GM23248 (cell line): ENCODE data around the gene FOXO1. TPM values are rescaled to one million over a fixed set of nuclear protein-coding genes. Genes with fewer than 3 reads are reported as not detected.

Experiments
- DNase-seq: peaks from one replicate; pipeline ENCODE4 v3.0.0-alpha.2; 2015
- H2AFZ ChIP-seq: fragments of 200-600 bp; sonication (generic); 2 replicates; pipeline ENCODE4 v1.6.1; 2016; ENCODE audit warnings: antibody characterized with exemption
- H3F3A ChIP-seq: fragments of 200-600 bp; sonication (generic); 2 replicates; pipeline ENCODE4 v1.6.1; 2016; ENCODE audit warnings: mild to moderate bottlenecking, antibody characterized with exemption, mixed run types; ENCODE audit not compliant: insufficient read depth
- H3K27ac ChIP-seq: fragments of 200-600 bp; sonication (generic); 2 replicates; pipeline ENCODE4 v1.5.1; 2016; ENCODE audit warnings: mild to moderate bottlenecking
- H3K27me3 ChIP-seq: fragments of 200-600 bp; sonication (generic); replicated peaks from 2 replicates; pipeline ENCODE4 v1.6.1; 2016; ENCODE audit warnings: mild to moderate bottlenecking; ENCODE audit not compliant: insufficient read depth
- H3K36me3 ChIP-seq: fragments of 200-600 bp; sonication (generic); 2 replicates; pipeline ENCODE4 v1.6.1; 2016; ENCODE audit warnings: low read depth, mild to moderate bottlenecking
- H3K4me1 ChIP-seq: fragments of 200-600 bp; sonication (generic); 2 replicates; pipeline ENCODE4 v1.6.1; 2016; ENCODE audit warnings: mild to moderate bottlenecking; ENCODE audit not compliant: insufficient read depth
- H3K4me2 ChIP-seq: fragments of 200-600 bp; sonication (generic); one replicate; pipeline ENCODE4 v1.6.1; 2016; ENCODE audit warnings: mild to moderate bottlenecking; ENCODE audit not compliant: unreplicated experiment
- H3K4me3 ChIP-seq: fragments of 200-600 bp; sonication (generic); 2 replicates; pipeline ENCODE4 v1.5.1; 2016; ENCODE audit warnings: mild to moderate bottlenecking
- H3K79me2 ChIP-seq: fragments of 200-600 bp; sonication (generic); 2 replicates; pipeline ENCODE4 v1.6.1; 2016; ENCODE audit warnings: mild to moderate bottlenecking; ENCODE audit not compliant: insufficient read depth
- H3K9ac ChIP-seq: fragments of 200-600 bp; sonication (generic); 2 replicates; pipeline ENCODE4 v1.6.1; 2016; ENCODE audit warnings: mild to moderate bottlenecking
- H3K9me2 ChIP-seq: fragments of 200-600 bp; sonication (generic); 2 replicates; pipeline ENCODE4 v1.6.1; 2016; ENCODE audit warnings: mixed run types, mild to moderate bottlenecking, moderate library complexity; ENCODE audit not compliant: insufficient read depth
- H3K9me3 ChIP-seq: fragments of 200-600 bp; sonication (generic); one replicate; pipeline ENCODE4 v1.6.1; 2017; ENCODE audit warnings: low read depth
- H4K20me1 ChIP-seq: fragments of 200-600 bp; sonication (generic); 2 replicates; pipeline ENCODE4 v1.6.0; 2016; ENCODE audit not compliant: insufficient read depth
- EZH2 ChIP-seq: fragments of 200-600 bp; sonication (generic); IDR thresholded peaks from 2 replicates; pipeline ENCODE4 v1.6.1; 2018; ENCODE audit warnings: antibody characterized with exemption, mild to moderate bottlenecking; ENCODE audit not compliant: insufficient read depth, poor library complexity, severe bottlenecking
- EZH2phosphoT487 ChIP-seq: fragments of 200-600 bp; sonication (generic); IDR thresholded peaks from 2 replicates; pipeline ENCODE4 v1.6.1; 2018; ENCODE audit warnings: antibody characterized with exemption, moderate library complexity, mild to moderate bottlenecking, low read depth; ENCODE audit not compliant: insufficient read depth
- WGBS, 2 experiments: methylation state at CpG; one replicate each; pipeline ENCODE4 v1.1.6; 2015 to 2017; ENCODE audit warnings: low lambda C conversion rate in 2 of 2, low coverage in 1 of 2; ENCODE audit errors: missing lambda C conversion rate in 2 of 2; 5-methylcytosine and 5-hydroxymethylcytosine counted together
- in situ Hi-C: fragments of 300-500 bp; cut with MboI; formaldehyde crosslinking; loops from 2 replicates; pipeline ENCODE4 v1.15.0; 2020
- polyA plus RNA-seq: library from polyadenylated mRNA; unstranded; fragments of >200 nt; fragmentation: Nextera tagmentation; extraction: Ambion mirVana; gene quantifications from 2 replicates; pipeline ENCODE4 v1.2.1, GENCODE V29; 2016
- total RNA-seq: library from RNA; depleted of rRNA; stranded (reverse); fragments of >200 nt; shearing (Covaris generic); gene quantifications from 2 replicates; pipeline ENCODE4 v1.2.3, GENCODE V29; 2014

The FOXO1 gene
- total and polyA plus RNA-seq, 2 experiments from 2014 or later = 0.59 to 1.1 TPM

DNA sequence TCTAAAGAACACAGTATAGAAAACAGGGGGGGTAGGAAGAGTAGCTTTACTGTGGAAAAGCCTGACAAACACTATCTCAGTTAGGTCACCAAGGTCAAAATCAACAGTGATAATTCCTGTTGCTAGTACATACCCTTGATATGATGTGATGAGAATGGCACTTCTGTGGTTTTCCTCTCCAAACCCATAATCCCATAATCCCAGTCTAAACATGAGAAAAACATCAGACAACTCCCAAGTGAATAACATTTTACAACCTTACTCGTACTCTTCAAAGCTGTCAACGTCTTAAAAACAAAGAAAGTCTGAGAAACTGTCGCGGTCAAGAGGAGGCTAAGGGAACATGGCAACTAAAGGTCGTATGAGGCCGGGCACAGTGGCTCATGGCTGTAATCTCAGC is 137.6 kb downstream of the FOXO1 start:
- H3K9me3 ChIP-seq = no peaks in the 10 kb centered on the region
- H3F3A ChIP-seq = no peaks in the 10 kb centered on the region
- H3K9me2 ChIP-seq = 0 out of 2 replicates have a peak, but pooled peaks cover 6% of the 10 kb centered on the region
- in situ Hi-C loops = no loop called here
- 80 to 88% methylated on average over 6 of the region's 6 CpGs for WGBS, 2 experiments
- H2AFZ ChIP-seq = no peak overlapping the region
- no peak for DNase-seq
- TF ChIP-seq EZH2phosphoT487 (no peak), EZH2 (no peak)
- H3K4me3 ChIP-seq = no peak overlapping the region
- H3K27ac ChIP-seq = no peak overlapping the region
- H3K79me2 ChIP-seq = no peaks in the 10 kb centered on the region
- H4K20me1 ChIP-seq = no peaks in the 10 kb centered on the region
- no peak overlapping the region for H3K9ac ChIP-seq
- no peaks in the 10 kb centered on the region for H3K4me1 ChIP-seq
- no peaks in the 10 kb centered on the region for H3K36me3 ChIP-seq
- no peak overlapping the region for H3K4me2 ChIP-seq
- H3K27me3 ChIP-seq = no peaks in the 10 kb centered on the region

DNA sequence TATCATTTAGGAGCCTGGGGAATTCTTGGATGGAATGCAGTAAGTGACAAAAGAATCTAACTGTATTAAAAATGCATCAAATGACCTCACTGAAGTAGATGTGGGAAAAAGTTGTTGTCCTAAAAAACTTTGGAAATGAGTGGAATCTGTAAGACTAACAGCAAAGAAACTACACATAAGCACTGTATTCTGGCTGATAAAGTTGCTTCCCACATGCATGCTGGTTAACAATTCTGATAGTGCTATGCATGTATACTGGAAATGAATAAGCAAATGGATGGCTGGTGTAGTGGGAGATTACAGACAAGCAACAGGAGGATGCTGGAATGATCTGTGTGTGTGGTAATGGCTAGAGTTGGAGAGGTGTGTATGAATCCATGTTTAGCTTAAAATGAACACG is 138.5 kb downstream of the FOXO1 start:
- no peaks in the 10 kb centered on the region for H3K79me2 ChIP-seq
- H3K9me2 ChIP-seq = 0 out of 2 replicates have a peak, but pooled peaks cover 6% of the 10 kb centered on the region
- no peaks in the 10 kb centered on the region for H3F3A ChIP-seq
- H3K4me2 ChIP-seq = no peak overlapping the region
- no peaks in the 10 kb centered on the region for H3K4me1 ChIP-seq
- no peaks in the 10 kb centered on the region for H3K36me3 ChIP-seq
- TF ChIP-seq EZH2 (no peak), EZH2phosphoT487 (no peak)
- H3K4me3 ChIP-seq = no peak overlapping the region
- no peak overlapping the region for H2AFZ ChIP-seq
- H3K9me3 ChIP-seq = no peaks in the 10 kb centered on the region
- no peak overlapping the region for H3K9ac ChIP-seq
- H3K27me3 ChIP-seq = no peaks in the 10 kb centered on the region
- no peak for DNase-seq
- in situ Hi-C loops = no loop called here
- no peak overlapping the region for H3K27ac ChIP-seq
- WGBS, 2 experiments = 12 to 21% methylated on average over 1 of the region's 1 CpG
- H4K20me1 ChIP-seq = no peaks in the 10 kb centered on the region

DNA sequence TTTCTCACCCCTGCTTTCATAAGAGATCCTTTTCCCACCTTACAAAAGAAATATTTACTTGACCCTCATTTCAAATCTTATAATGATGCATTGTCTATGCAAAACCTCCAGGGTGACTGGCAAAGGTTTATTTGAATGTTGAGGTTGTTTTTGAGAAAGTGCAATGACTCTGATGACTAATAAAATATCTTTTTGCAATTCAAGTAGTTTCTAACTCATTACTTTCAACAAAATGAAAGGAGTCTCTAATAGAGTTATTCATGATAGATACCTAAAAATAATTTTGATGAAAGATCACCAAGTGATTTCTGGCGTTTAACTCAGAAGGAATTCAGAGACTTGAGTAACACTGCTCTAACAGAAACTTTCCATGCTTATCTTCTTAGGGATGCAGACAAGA is 144.2 kb downstream of the FOXO1 start:
- Histone ChIP-seq H3K27me3 (no peaks in the 10 kb centered on the region; the same call in 1 of the 2 replicates), H3K9me3 (no peaks in the 10 kb centered on the region), H3F3A (no peaks in the 10 kb centered on the region), H3K4me1 (no peaks in the 10 kb centered on the region), H3K4me2 (no peak overlapping the region), H2AFZ (no peak overlapping the region), H3K9ac (no peak overlapping the region), H3K27ac (no peak overlapping the region), H4K20me1 (no peaks in the 10 kb centered on the region), H3K4me3 (no peak overlapping the region), H3K9me2 (no peaks in the 10 kb centered on the region), H3K36me3 (no peaks in the 10 kb centered on the region), H3K79me2 (no peaks in the 10 kb centered on the region)
- 68 to 77% methylated on average over 1 of the region's 1 CpG for WGBS, 2 experiments
- TF ChIP-seq EZH2 = no peak
- TF ChIP-seq EZH2phosphoT487 = no peak
- DNase-seq = peak; percentile 4
- in situ Hi-C loops = no loop called here

GRCh38 chr13:40520916-40521315 is 145.5 kb downstream of the FOXO1 start:
- H3K9ac ChIP-seq = no peak overlapping the region
- in situ Hi-C loops = no loop called here
- no peak for TF ChIP-seq EZH2
- H3K79me2 ChIP-seq = no peaks in the 10 kb centered on the region
- H3K36me3 ChIP-seq = no peaks in the 10 kb centered on the region
- no peak for DNase-seq
- H4K20me1 ChIP-seq = no peaks in the 10 kb centered on the region
- no peak overlapping the region for H3K4me3 ChIP-seq
- peaks cover 6% of the 10 kb centered on the region for H3K27me3 ChIP-seq
- 88 to 90% methylated on average over 3 of the region's 3 CpGs for WGBS, 2 experiments
- no peaks in the 10 kb centered on the region for H3K4me1 ChIP-seq
- H3K9me2 ChIP-seq = no peaks in the 10 kb centered on the region
- H3F3A ChIP-seq = no peaks in the 10 kb centered on the region
- no peak overlapping the region for H3K27ac ChIP-seq
- H3K9me3 ChIP-seq = no peaks in the 10 kb centered on the region
- no peak overlapping the region for H2AFZ ChIP-seq
- no peak overlapping the region for H3K4me2 ChIP-seq

DNA sequence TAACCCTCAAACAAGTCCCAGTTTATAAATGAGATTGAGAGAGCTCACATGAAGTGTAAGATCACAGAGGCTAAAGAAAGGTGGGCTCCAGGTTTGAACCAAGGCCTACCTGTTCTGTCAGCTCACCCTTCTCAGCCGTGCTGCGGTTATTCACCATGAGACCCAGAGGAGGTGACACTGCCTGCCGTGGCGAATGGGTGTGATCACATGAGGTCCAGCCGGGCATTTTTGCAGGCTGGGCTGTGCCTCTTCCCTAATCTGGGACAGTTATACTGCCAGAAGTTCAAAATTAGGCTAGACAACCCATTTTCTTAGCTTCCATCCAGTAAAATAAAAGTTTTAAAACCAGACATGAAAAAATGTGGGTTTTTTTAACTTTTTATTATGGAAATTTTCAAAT is 146.8 kb downstream of the FOXO1 start:
- no peaks in the 10 kb centered on the region for H3K9me2 ChIP-seq
- no peak overlapping the region for H3K9ac ChIP-seq
- no peaks in the 10 kb centered on the region for H3K4me1 ChIP-seq
- H3K9me3 ChIP-seq = no peaks in the 10 kb centered on the region
- H3K27me3 ChIP-seq = peaks cover 6% of the 10 kb centered on the region
- in situ Hi-C loops = no loop called here
- no peak overlapping the region for H3K4me3 ChIP-seq
- no peaks in the 10 kb centered on the region for H3F3A ChIP-seq
- H3K36me3 ChIP-seq = no peaks in the 10 kb centered on the region
- H4K20me1 ChIP-seq = no peaks in the 10 kb centered on the region
- DNase-seq = no peak
- H3K27ac ChIP-seq = no peak overlapping the region
- no peak overlapping the region for H2AFZ ChIP-seq
- no peak overlapping the region for H3K4me2 ChIP-seq
- no peaks in the 10 kb centered on the region for H3K79me2 ChIP-seq
- TF ChIP-seq EZH2phosphoT487 (no peak), EZH2 (no peak)
- WGBS, 2 experiments = 25 to 29% methylated on average over 5 of the region's 5 CpGs
